Measurements from ENCODE around the gene C19orf85.
"Not testable (repeated sequence)": the region's sequence is repeated elsewhere in the genome, so short reads cannot be mapped to it uniquely, and the experiment has no call there.

C19orf85 gene

GRCh38 chr19:55456347-55456746 is 8.2 kb downstream of the C19orf85 start:
- DNase-seq, result no peak

- no peak for DNase-seq
These were observed 8.8 kb downstream of the C19orf85 start for GRCh38 chr19:55455576-55456235.

- no peak for DNase-seq
These were observed 9.7 kb downstream of the C19orf85 start for GRCh38 chr19:55454787-55455243.

GRCh38 chr19:55453511-55454260 is 10.9 kb downstream of the C19orf85 start:
- DNase-seq, result no peak

GRCh38 chr19:55452749-55453346 is 11.7 kb downstream of the C19orf85 start:
- peak; percentile 71 for DNase-seq

- no peak for DNase-seq
These were observed 12.4 kb downstream of the C19orf85 start for GRCh38 chr19:55451965-55452748.

- no peak for DNase-seq
These were observed 13.2 kb downstream of the C19orf85 start for GRCh38 chr19:55451163-55451964.

GRCh38 chr19:55449469-55449868 is 15.1 kb downstream of the C19orf85 start:
- DNase-seq, result no peak

- not testable (repeated sequence) for DNase-seq
These were observed 16.4 kb downstream of the C19orf85 start for GRCh38 chr19:55448175-55448490.

- peak; percentile 22 for DNase-seq
These were observed 17.0 kb downstream of the C19orf85 start for GRCh38 chr19:55447421-55448174.

GRCh38 chr19:55446060-55446459 is 18.5 kb downstream of the C19orf85 start:
- no peak for DNase-seq

GRCh38 chr19:55444646-55445045 is 19.9 kb downstream of the C19orf85 start:
- DNase-seq, result no peak

- no peak for DNase-seq
These were observed 20.6 kb downstream of the C19orf85 start for GRCh38 chr19:55443824-55444480.

- no peak for DNase-seq
These were observed 21.3 kb downstream of the C19orf85 start, which contains the start of gene SHISA7 for GRCh38 chr19:55443045-55443823. Gene SHISA7, minus strand, starts transcription at chr19:55443300. Its CDS starts 437 bp downstream, at chr19:55442863.

- no peak for DNase-seq
These were observed 22.1 kb downstream of the C19orf85 start for GRCh38 chr19:55442372-55442961.

GRCh38 chr19:55441692-55442321 is 22.7 kb downstream of the C19orf85 start:
- DNase-seq, result no peak

- no peak for DNase-seq
These were observed 23.2 kb downstream of the C19orf85 start for GRCh38 chr19:55441319-55441691.

- DNase-seq, result no peak
These were observed 24.0 kb downstream of the C19orf85 start for GRCh38 chr19:55440411-55441105.

GRCh38 chr19:55439052-55439451 is 25.5 kb downstream of the C19orf85 start:
- no peak for DNase-seq

Data from fibroblast of skin of right quadriceps (primary cell).